GM12878 (cell line): ENCODE measurements around the gene AKT3. TPM values are rescaled to one million over a fixed set of nuclear protein-coding genes. Genes with fewer than 3 reads are reported as not detected.

Experiments
- BHLHE40 ChIP-seq, 2 experiments: fragments of 450-650 bp in 1 of 2; IDR thresholded peaks; 2 replicates each; pipeline ENCODE4 v1.6.1; 2011 to 2017; ENCODE audit warnings: low read depth in 2 of 2, borderline replicate concordance in 1 of 2, improper control_type of control experiment in 1 of 2, low read length in 1 of 2, mild to moderate bottlenecking in 1 of 2
- CHD4 ChIP-seq: fragments of 200-600 bp; sonication (generic); IDR thresholded peaks from 2 replicates; pipeline ENCODE4 v1.6.1; 2016; ENCODE audit warnings: mild to moderate bottlenecking
- JUNB ChIP-seq: IDR thresholded peaks from 2 replicates; pipeline ENCODE4 v1.6.1; 2016; ENCODE audit warnings: antibody characterized with exemption, mild to moderate bottlenecking
- MTA2 ChIP-seq: fragments of 450-650 bp; IDR thresholded peaks from 2 replicates; pipeline ENCODE4 v1.6.1; 2016; ENCODE audit warnings: low read depth, mild to moderate bottlenecking, moderate library complexity
- MTA3 ChIP-seq: IDR thresholded peaks from 2 replicates; pipeline ENCODE4 v1.6.1; 2012; ENCODE audit warnings: low read length, inconsistent platforms, borderline replicate concordance
- MYB ChIP-seq: fragments of 150-350 bp; IDR thresholded peaks from 2 replicates; pipeline ENCODE4 v1.6.1; 2014; ENCODE audit warnings: mild to moderate bottlenecking, low read depth, low read length, borderline replicate concordance
- NKRF ChIP-seq: fragments of 450-650 bp; conservative IDR thresholded peaks from 2 replicates; pipeline ENCODE4 v1.6.1; 2017; ENCODE audit warnings: mild to moderate bottlenecking, moderate library complexity
- RAD21 ChIP-seq: IDR thresholded peaks from 2 replicates; pipeline ENCODE4 v1.6.1; 2011; ENCODE audit warnings: mild to moderate bottlenecking, low read depth, low read length, moderate library complexity; ENCODE audit not compliant: insufficient read depth
- RUNX3 ChIP-seq: IDR thresholded peaks from 2 replicates; pipeline ENCODE4 v1.6.1; 2012; ENCODE audit warnings: low read length, inconsistent platforms
- SRF ChIP-seq, 2 experiments: IDR thresholded peaks; 2 replicates each; pipeline ENCODE4 v1.6.1; 2011; ENCODE audit warnings: low read depth in 2 of 2, low read length in 2 of 2, mild to moderate bottlenecking in 1 of 2, moderate library complexity in 1 of 2
- polyA plus RNA-seq, 11 experiments: library from polyadenylated mRNA; depleted of rRNA in 4 of 11; unstranded in 6 of 11; stranded (reverse) in 5 of 11; fragments of >200 nt; fragmentation: Nextera tagmentation in 4 of 11; fragmentation: Illumina TruSeq in 1 of 11; extraction: Ambion mirVana in 4 of 11; extraction: Trizol in 1 of 11; gene quantifications; 1 replicate in 1 of 11; 2 replicates in 10 of 11; pipeline versions ENCODE4 v1.2.1 to v1.2.3, GENCODE V29; 2011 to 2016; ENCODE audit warnings: inconsistent platforms in 2 of 11, missing spikeins in 2 of 11, low read depth in 1 of 11
- total RNA-seq, 4 experiments: library from RNA; depleted of rRNA in 3 of 4; stranded (reverse); fragments of >200 nt in 3 of 4; fragmentation: Illumina TruSeq in 1 of 4; extraction: Trizol in 1 of 4; gene quantifications; 2 replicates each; pipeline versions ENCODE4 v1.2.1 to v1.2.3, GENCODE V29; 2013 to 2021
- TF ChIP-seq, protein P1 (sequence below): fragments of 450-650 bp; formaldehyde crosslinking; IDR thresholded peaks from 2 replicates; pipeline ENCODE4 v1.4.0; 2022; ENCODE audit warnings: mild to moderate bottlenecking, moderate library complexity
- TF ChIP-seq, protein P2 (sequence below): fragments of 450-650 bp; IDR thresholded peaks from 2 replicates; pipeline ENCODE4 v1.6.1; 2017; ENCODE audit warnings: mild to moderate bottlenecking, moderate library complexity

AKT3 gene
- total and polyA plus RNA-seq, 10 of the 15 experiments (the other 5 are each of a cell fraction or from before 2014, with no cell fraction given): 0.03 to 0.56 (median 0.19) TPM

GRCh38 chr1:243597383-243597782 lies 252.7 kb downstream of the AKT3 start (continued):
- TF ChIP-seq, protein P1, sequence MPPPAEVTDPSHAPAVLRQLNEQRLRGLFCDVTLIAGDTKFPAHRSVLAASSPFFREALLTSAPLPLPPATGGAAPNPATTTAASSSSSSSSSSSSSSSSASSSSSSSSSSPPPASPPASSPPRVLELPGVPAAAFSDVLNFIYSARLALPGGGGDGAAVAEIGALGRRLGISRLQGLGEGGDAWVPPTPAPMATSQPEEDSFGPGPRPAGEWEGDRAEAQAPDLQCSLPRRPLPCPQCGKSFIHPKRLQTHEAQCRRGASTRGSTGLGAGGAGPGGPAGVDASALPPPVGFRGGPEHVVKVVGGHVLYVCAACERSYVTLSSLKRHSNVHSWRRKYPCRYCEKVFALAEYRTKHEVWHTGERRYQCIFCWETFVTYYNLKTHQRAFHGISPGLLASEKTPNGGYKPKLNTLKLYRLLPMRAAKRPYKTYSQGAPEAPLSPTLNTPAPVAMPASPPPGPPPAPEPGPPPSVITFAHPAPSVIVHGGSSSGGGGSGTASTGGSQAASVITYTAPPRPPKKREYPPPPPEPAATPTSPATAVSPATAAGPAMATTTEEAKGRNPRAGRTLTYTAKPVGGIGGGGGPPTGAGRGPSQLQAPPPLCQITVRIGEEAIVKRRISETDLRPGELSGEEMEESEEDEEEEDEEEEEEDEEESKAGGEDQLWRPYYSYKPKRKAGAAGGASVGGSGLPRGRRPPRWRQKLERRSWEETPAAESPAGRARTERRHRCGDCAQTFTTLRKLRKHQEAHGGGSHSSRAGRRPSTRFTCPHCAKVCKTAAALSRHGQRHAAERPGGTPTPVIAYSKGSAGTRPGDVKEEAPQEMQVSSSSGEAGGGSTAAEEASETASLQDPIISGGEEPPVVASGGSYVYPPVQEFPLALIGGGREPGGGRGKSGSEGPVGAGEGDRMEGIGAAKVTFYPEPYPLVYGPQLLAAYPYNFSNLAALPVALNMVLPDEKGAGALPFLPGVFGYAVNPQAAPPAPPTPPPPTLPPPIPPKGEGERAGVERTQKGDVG (CRISPR knock-in tag): no peak
- TF ChIP-seq JUNB (no peak), RAD21 (no peak), NKRF (no peak), BHLHE40 (IDR thresholded peaks at IDR 0.05; ENCODE audit: borderline replicate concordance in 1 of 2, low read depth in 2 of 2, low read length in 1 of 2) (no peak), MYB (no peak), MTA2 (no peak), MTA3 (no peak), CHD4 (no peak), SRF (IDR thresholded peaks at IDR 0.05; ENCODE audit: low read depth in 2 of 2, low read length in 2 of 2) (no peak), RUNX3 (no peak)
- TF ChIP-seq, protein P2, sequence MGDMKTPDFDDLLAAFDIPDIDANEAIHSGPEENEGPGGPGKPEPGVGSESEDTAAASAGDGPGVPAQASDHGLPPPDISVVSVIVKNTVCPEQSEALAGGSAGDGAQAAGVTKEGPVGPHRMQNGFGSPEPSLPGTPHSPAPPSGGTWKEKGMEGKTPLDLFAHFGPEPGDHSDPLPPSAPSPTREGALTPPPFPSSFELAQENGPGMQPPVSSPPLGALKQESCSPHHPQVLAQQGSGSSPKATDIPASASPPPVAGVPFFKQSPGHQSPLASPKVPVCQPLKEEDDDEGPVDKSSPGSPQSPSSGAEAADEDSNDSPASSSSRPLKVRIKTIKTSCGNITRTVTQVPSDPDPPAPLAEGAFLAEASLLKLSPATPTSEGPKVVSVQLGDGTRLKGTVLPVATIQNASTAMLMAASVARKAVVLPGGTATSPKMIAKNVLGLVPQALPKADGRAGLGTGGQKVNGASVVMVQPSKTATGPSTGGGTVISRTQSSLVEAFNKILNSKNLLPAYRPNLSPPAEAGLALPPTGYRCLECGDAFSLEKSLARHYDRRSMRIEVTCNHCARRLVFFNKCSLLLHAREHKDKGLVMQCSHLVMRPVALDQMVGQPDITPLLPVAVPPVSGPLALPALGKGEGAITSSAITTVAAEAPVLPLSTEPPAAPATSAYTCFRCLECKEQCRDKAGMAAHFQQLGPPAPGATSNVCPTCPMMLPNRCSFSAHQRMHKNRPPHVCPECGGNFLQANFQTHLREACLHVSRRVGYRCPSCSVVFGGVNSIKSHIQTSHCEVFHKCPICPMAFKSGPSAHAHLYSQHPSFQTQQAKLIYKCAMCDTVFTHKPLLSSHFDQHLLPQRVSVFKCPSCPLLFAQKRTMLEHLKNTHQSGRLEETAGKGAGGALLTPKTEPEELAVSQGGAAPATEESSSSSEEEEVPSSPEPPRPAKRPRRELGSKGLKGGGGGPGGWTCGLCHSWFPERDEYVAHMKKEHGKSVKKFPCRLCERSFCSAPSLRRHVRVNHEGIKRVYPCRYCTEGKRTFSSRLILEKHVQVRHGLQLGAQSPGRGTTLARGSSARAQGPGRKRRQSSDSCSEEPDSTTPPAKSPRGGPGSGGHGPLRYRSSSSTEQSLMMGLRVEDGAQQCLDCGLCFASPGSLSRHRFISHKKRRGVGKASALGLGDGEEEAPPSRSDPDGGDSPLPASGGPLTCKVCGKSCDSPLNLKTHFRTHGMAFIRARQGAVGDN: no peak
